H1 (cell line): ENCODE results near the gene PRRX2. TPM values are rescaled to one million over a fixed set of nuclear protein-coding genes. Genes with fewer than 3 reads are reported as not detected.

Experiments
- CTCF ChIA-PET: fragments of 300-600 bp; sonication (Branson Sonifier 250); formaldehyde crosslinking; loops from one replicate; lab custom pipeline; 2021; ENCODE audit not compliant: partially characterized antibody; lab: Charles Lee
- POLR2A ChIA-PET: fragments of 300-600 bp; sonication (Branson Sonifier 250); formaldehyde crosslinking; loops from one replicate; lab custom pipeline; 2021; ENCODE audit warnings: inconsistent platforms; ENCODE audit not compliant: partially characterized antibody; lab: Charles Lee
- DNase-seq, 2 experiments: peaks; one replicate each; pipeline versions ENCODE4 v3.0.0 to v3.0.0-alpha.2; 2010 to 2022; ENCODE audit warnings: low spot score in 2 of 2, low read depth in 1 of 2, mixed read lengths in 1 of 2
- FAIRE-seq: peaks from 2 replicates; lab custom pipeline; 2011; peaks lifted over from hg19 to GRCh38; lab: Jason Lieb, UNC
- H2AFZ ChIP-seq: 2 replicates; pipeline ENCODE4 v1.8.1; 2012; ENCODE audit warnings: low read length, inconsistent platforms
- H2AK5ac ChIP-seq: 2 replicates; pipeline ENCODE4 v1.6.1; 2013; ENCODE audit warnings: low read depth, low read length
- H2BK120ac ChIP-seq: replicated peaks from 2 replicates; pipeline ENCODE3; 2013; ENCODE audit warnings: low read depth, low read length, inconsistent platforms
- H2BK12ac ChIP-seq: 2 replicates; pipeline ENCODE4 v1.6.1; 2013; ENCODE audit warnings: low read depth, low read length
- H2BK15ac ChIP-seq: 2 replicates; pipeline ENCODE4 v1.6.1; 2013; ENCODE audit warnings: low read length
- H2BK20ac ChIP-seq: 2 replicates; pipeline ENCODE4 v1.6.1; 2013; ENCODE audit warnings: low read length
- H2BK5ac ChIP-seq: 2 replicates; pipeline ENCODE4 v1.6.1; 2013; ENCODE audit warnings: low read depth, low read length
- H3K14ac ChIP-seq: 2 replicates; pipeline ENCODE4 v1.6.1; 2013; ENCODE audit warnings: inconsistent platforms; ENCODE audit not compliant: insufficient read length
- H3K18ac ChIP-seq: 2 replicates; pipeline ENCODE4 v1.6.1; 2013; ENCODE audit warnings: low read length; ENCODE audit errors: extremely low read depth
- H3K23ac ChIP-seq: 2 replicates; pipeline ENCODE4 v1.6.1; 2013; ENCODE audit warnings: inconsistent platforms; ENCODE audit not compliant: insufficient read length
- H3K23me2 ChIP-seq: 2 replicates; pipeline ENCODE4 v1.6.1; 2013; ENCODE audit warnings: low read depth, low read length
- H3K27ac ChIP-seq: 2 replicates; pipeline ENCODE4 v1.6.1; 2011; ENCODE audit warnings: low read depth, low read length, inconsistent platforms
- H3K27me3 ChIP-seq, 4 experiments: replicated peaks in 1 of 4; 1 replicate in 1 of 4; 2 replicates in 3 of 4; pipeline versions ENCODE4 v1.6.1 to v1.8.1; 2011 to 2013; ENCODE audit warnings: low read length in 3 of 4, mild to moderate bottlenecking in 3 of 4, inconsistent platforms in 2 of 4, mixed read lengths in 2 of 4, moderate library complexity in 1 of 4; ENCODE audit not compliant: control insufficient read depth in 3 of 4, insufficient read depth in 3 of 4; ENCODE audit errors: extremely low read depth in 1 of 4
- H3K36me3 ChIP-seq, 4 experiments: 2 replicates each; pipeline versions ENCODE4 v1.6.1 to v1.8.1; 2011 to 2013; ENCODE audit warnings: mild to moderate bottlenecking in 4 of 4, low read length in 3 of 4, moderate library complexity in 2 of 4, control low read depth in 1 of 4, inconsistent platforms in 1 of 4; ENCODE audit not compliant: insufficient read depth in 4 of 4, control insufficient read depth in 2 of 4
- H3K4ac ChIP-seq: replicated peaks from 2 replicates; pipeline ENCODE3; 2013; ENCODE audit warnings: low read length, low read depth, mixed read lengths, inconsistent platforms; ENCODE audit not compliant: insufficient read length
- H3K4me1 ChIP-seq, 4 experiments: replicated peaks in 1 of 4; 1 replicate in 1 of 4; 2 replicates in 3 of 4; pipeline versions ENCODE4 v1.6.1 to v1.8.1; 2011 to 2013; ENCODE audit warnings: low read length in 3 of 4, inconsistent platforms in 2 of 4, mixed read lengths in 1 of 4; ENCODE audit not compliant: insufficient read depth in 4 of 4, control insufficient read depth in 3 of 4
- H3K4me2 ChIP-seq, 2 experiments: 2 replicates each; pipeline versions ENCODE4 v1.6.1 to v1.8.1; 2011 to 2013; ENCODE audit warnings: low read depth in 2 of 2, low read length in 2 of 2, control low read depth in 1 of 2, inconsistent platforms in 1 of 2, mild to moderate bottlenecking in 1 of 2; ENCODE audit not compliant: insufficient read depth in 1 of 2
- H3K4me3 ChIP-seq, 4 experiments: fragments of 200-600, 300-600 bp in 1 of 4; sonication (generic), shearing (Covaris generic), sonication (Bioruptor Twin) in 1 of 4; 2 replicates each; pipeline versions ENCODE4 v1.5.1 to v1.8.1; 2011 to 2016; ENCODE audit warnings: low read length in 4 of 4, low read depth in 3 of 4, control low read depth in 2 of 4, inconsistent platforms in 2 of 4, mild to moderate bottlenecking in 2 of 4, mixed read lengths in 1 of 4, moderate library complexity in 1 of 4; ENCODE audit not compliant: insufficient read depth in 2 of 4; ENCODE audit errors: extremely low read depth in 1 of 4
- H3K56ac ChIP-seq: replicated peaks from 2 replicates; pipeline ENCODE3; 2013; ENCODE audit warnings: low read depth, mild to moderate bottlenecking, mixed read lengths, low read length, inconsistent platforms; ENCODE audit not compliant: insufficient read length
- H3K79me1 ChIP-seq: 2 replicates; pipeline ENCODE4 v1.6.1; 2013; ENCODE audit warnings: low read depth, low read length, control low read depth
- H3K79me2 ChIP-seq, 2 experiments: 2 replicates each; pipeline versions ENCODE4 v1.6.1 to v1.8.1; 2012 to 2013; ENCODE audit warnings: low read length in 2 of 2, mild to moderate bottlenecking in 2 of 2, inconsistent platforms in 1 of 2; ENCODE audit not compliant: insufficient read depth in 2 of 2, control insufficient read depth in 1 of 2
- H3K9ac ChIP-seq, 4 experiments: replicated peaks in 1 of 4; 1 replicate in 1 of 4; 2 replicates in 3 of 4; pipeline versions ENCODE4 v1.6.1 to v1.8.1; 2011 to 2013; ENCODE audit warnings: low read depth in 3 of 4, low read length in 3 of 4, control low read depth in 2 of 4, mild to moderate bottlenecking in 2 of 4, moderate library complexity in 2 of 4, inconsistent platforms in 1 of 4; ENCODE audit errors: extremely low read depth in 1 of 4
- H3K9me3 ChIP-seq, 2 experiments: 2 replicates each; pipeline versions ENCODE4 v1.6.1 to v1.8.1; 2012 to 2013; ENCODE audit warnings: mild to moderate bottlenecking in 2 of 2, moderate library complexity in 2 of 2, control low read depth in 1 of 2, inconsistent platforms in 1 of 2, low read depth in 1 of 2, low read length in 1 of 2, mixed read lengths in 1 of 2; ENCODE audit not compliant: insufficient read depth in 2 of 2
- H4K20me1 ChIP-seq, 2 experiments: replicated peaks in 1 of 2; 2 replicates each; pipeline versions ENCODE3 to v1.8.1; 2011 to 2013; ENCODE audit warnings: inconsistent platforms in 2 of 2, low read length in 2 of 2, mild to moderate bottlenecking in 1 of 2; ENCODE audit not compliant: insufficient read depth in 2 of 2, control insufficient read depth in 1 of 2
- H4K5ac ChIP-seq: 2 replicates; pipeline ENCODE4 v1.6.1; 2013; ENCODE audit warnings: low read length, low read depth, mixed read lengths, inconsistent platforms; ENCODE audit not compliant: insufficient read length
- H4K8ac ChIP-seq: 2 replicates; pipeline ENCODE4 v1.8.0; 2013; ENCODE audit warnings: mild to moderate bottlenecking, moderate library complexity, low read length, inconsistent platforms; ENCODE audit not compliant: insufficient read depth; ENCODE audit errors: extremely low read depth
- H4K91ac ChIP-seq: replicated peaks from 2 replicates; pipeline ENCODE3; 2013; ENCODE audit warnings: low read length, mixed read lengths, inconsistent platforms; ENCODE audit not compliant: insufficient read length
- BRCA1 ChIP-seq: IDR thresholded peaks from 2 replicates; pipeline ENCODE4 v1.6.1; 2012; ENCODE audit warnings: low read depth, low read length, improper control_type of control experiment
- EGR1 ChIP-seq: IDR thresholded peaks from 2 replicates; pipeline ENCODE4 v1.6.1; 2011; ENCODE audit warnings: low read depth, low read length, borderline replicate concordance
- GABPA ChIP-seq: IDR thresholded peaks from 2 replicates; pipeline ENCODE4 v1.6.1; 2011; ENCODE audit warnings: mild to moderate bottlenecking, low read length, moderate library complexity, borderline replicate concordance; ENCODE audit not compliant: insufficient read depth
- HDAC2 ChIP-seq, 2 experiments: fragments of 300-600 bp in 1 of 2; sonication (generic) in 1 of 2; IDR thresholded peaks; 2 replicates each; pipeline ENCODE4 v1.6.1; 2011 to 2012; ENCODE audit warnings: low read depth in 2 of 2, low read length in 2 of 2, mild to moderate bottlenecking in 2 of 2, moderate library complexity in 2 of 2, borderline replicate concordance in 1 of 2, inconsistent platforms in 1 of 2
- HDAC6 ChIP-seq: IDR thresholded peaks from one replicate; pipeline ENCODE4 v1.7.1; 2012; ENCODE audit warnings: low read depth, mild to moderate bottlenecking, inconsistent platforms, low read length, moderate library complexity
- JUND ChIP-seq: IDR thresholded peaks from 2 replicates; pipeline ENCODE4 v1.6.1; 2011; ENCODE audit warnings: mild to moderate bottlenecking, improper control_type of control experiment, low read length
- KDM5A ChIP-seq: fragments of 200-600 bp; IDR thresholded peaks from 2 replicates; pipeline ENCODE4 v1.7.1; 2012; ENCODE audit warnings: mild to moderate bottlenecking, low read length, inconsistent platforms, mixed read lengths
- MAFK ChIP-seq: IDR thresholded peaks from 2 replicates; pipeline ENCODE4 v1.6.1; 2012; ENCODE audit warnings: low read depth, mild to moderate bottlenecking, improper control_type of control experiment, low read length
- NRF1 ChIP-seq: IDR thresholded peaks from 2 replicates; pipeline ENCODE4 v1.6.1; 2011; ENCODE audit warnings: mild to moderate bottlenecking, low read depth, low read length, improper control_type of control experiment
- PHF8 ChIP-seq: fragments of 200-600 bp; sonication (generic); conservative IDR thresholded peaks from 2 replicates; pipeline ENCODE4 v1.7.1; 2012; ENCODE audit warnings: low read depth, mild to moderate bottlenecking, inconsistent platforms, low read length, moderate library complexity
- POU5F1 ChIP-seq: IDR thresholded peaks from 2 replicates; pipeline ENCODE4 v1.6.1; 2011; ENCODE audit warnings: low read depth, mild to moderate bottlenecking, low read length, moderate library complexity
- RNF2 ChIP-seq: fragments of 200-900, 300-1000 bp; sonication (generic); IDR thresholded peaks from 2 replicates; pipeline ENCODE4 v1.7.1; 2016; ENCODE audit warnings: borderline replicate concordance, low read depth, mild to moderate bottlenecking, antibody characterized with exemption, low read length; ENCODE audit not compliant: poor library complexity, severe bottlenecking; ENCODE audit errors: missing control alignments
- SP4 ChIP-seq: IDR thresholded peaks from 2 replicates; pipeline ENCODE4 v1.6.1; 2012; ENCODE audit warnings: low read length, inconsistent platforms
- USF2 ChIP-seq: IDR thresholded peaks from 2 replicates; pipeline ENCODE4 v1.6.1; 2011; ENCODE audit warnings: low read length, improper control_type of control experiment
- WGBS, 2 experiments: shearing (Covaris generic) in 1 of 2; methylation state at CpG; one replicate each; pipeline versions ENCODE4 v1.1.6 to v1.1.7; 2013 to 2015; ENCODE audit warnings: low lambda C conversion rate in 2 of 2, mixed read lengths in 2 of 2, inconsistent platforms in 1 of 2, low coverage in 1 of 2, missing lambda C conversion rate in 1 of 2; ENCODE audit not compliant: insufficient replicate concordance in 2 of 2, insufficient coverage in 1 of 2, insufficient read length in 1 of 2; ENCODE audit errors: extremely low coverage in 1 of 2, missing lambda C conversion rate in 1 of 2; 5-methylcytosine and 5-hydroxymethylcytosine counted together
- polyA plus RNA-seq, 7 experiments: library from polyadenylated mRNA; depleted of rRNA in 3 of 7; stranded (reverse) in 5 of 7; unstranded in 2 of 7; fragments of >200 nt in 5 of 7; fragments of 200-250 nt in 2 of 7; gene quantifications; 1 replicate in 5 of 7; 2 replicates in 1 of 7; 4 replicates in 1 of 7; pipeline versions ENCODE4 v1.2.1 to v1.2.3, GENCODE V29; 2011 to 2013; ENCODE audit warnings: missing spikeins in 2 of 7, mixed read lengths in 2 of 7
- total RNA-seq: library from RNA; stranded (reverse); fragmentation: NEBNext Ultra II Directional; extraction: Animal tissue kit (Norgen Biotek cat#: 25700); gene quantifications from 2 replicates; pipeline ENCODE4 v1.2.1, GENCODE V29; 2021

Gene PRRX2
- total and polyA plus RNA-seq, 2 of the 8 experiments (the other 6 are each of a cell fraction or from before 2014, with no cell fraction given) = 5.8 to 9.2 TPM

- 80% methylated on average over 6 of the region's 10 CpGs; no CpG with 5 or more reads in 1 of the 2 experiments for WGBS, 2 experiments
- no peak for TF ChIP-seq NRF1
- TF ChIP-seq POU5F1 = no peak
- TF ChIP-seq USF2 = no peak
- TF ChIP-seq EGR1 = no peak
- no peak for TF ChIP-seq RNF2
- no peak for TF ChIP-seq PHF8
- no peak for TF ChIP-seq HDAC2 (IDR thresholded peaks at IDR 0.05; ENCODE audit: borderline replicate concordance in 1 of 2, low read depth in 2 of 2, low read length in 2 of 2)
- no peak for TF ChIP-seq SP4
- TF ChIP-seq BRCA1 = no peak
- no peak for TF ChIP-seq GABPA
- no peak for TF ChIP-seq HDAC6
- TF ChIP-seq JUND = no peak
- no peak for TF ChIP-seq KDM5A
- no peak for TF ChIP-seq MAFK
Measured at GRCh38 chr9:129648764-129649115, 16.7 kb upstream of the PRRX2 start.

More at GRCh38 chr9:129648764-129649115, 16.7 kb upstream of the PRRX2 start:
- Histone ChIP-seq H2BK5ac (no peak overlapping the region), H3K4me2 (no peak overlapping the region), H4K8ac (no peak overlapping the region), H3K9me3 (no peaks in the 10 kb centered on the region), H3K56ac (no peak overlapping the region), H2AFZ (no peak overlapping the region), H3K27ac (no peak overlapping the region), H4K91ac (no peak overlapping the region), H3K18ac (no peak overlapping the region), H3K23me2 (peaks cover 6% of the 10 kb centered on the region; the same call in 1 of the 2 replicates), H3K79me2 (no peaks in the 10 kb centered on the region), H3K23ac (no peak overlapping the region), H2AK5ac (no peak overlapping the region), H3K9ac (no peak overlapping the region), H3K36me3 (no peaks in the 10 kb centered on the region), H2BK12ac (no peak overlapping the region), H2BK15ac (no peak overlapping the region), H2BK20ac (no peak overlapping the region), H4K20me1 (peaks cover 0 to 6% of the 10 kb centered on the region in 2 experiments), H2BK120ac (no peak overlapping the region), H3K14ac (no peak overlapping the region), H3K27me3 (no peaks in the 10 kb centered on the region), H3K4me3 (no peak overlapping the region), H3K4me1 (no peaks in the 10 kb centered on the region), H4K5ac (no peak overlapping the region), H3K79me1 (no peaks in the 10 kb centered on the region), H3K4ac (no peak overlapping the region)
- ChIA-PET CTCF (no interaction called here), POLR2A (no interaction called here)
- DNase-seq (no peak), FAIRE-seq (no peak)
